H1 (cell line): Measurements from ENCODE around the gene LEMD1. TPM values are rescaled to one million over a fixed set of nuclear protein-coding genes. Genes with fewer than 3 reads are reported as not detected.

Source experiments
- SUZ12 ChIP-seq: fragments of 200-600 bp; sonication (generic); IDR thresholded peaks from 2 replicates; pipeline ENCODE4 v1.6.1; 2012; ENCODE audit warnings: mild to moderate bottlenecking, inconsistent platforms, low read length, moderate library complexity, mixed read lengths
- microRNA counts: library from miRNA; unstranded; fragments of <30 nt; microRNA quantifications from one replicate; lab custom pipeline; 2015
- microRNA-seq, 2 experiments: library from miRNA; unstranded; fragments of <30 nt; microRNA quantifications; one replicate each; pipeline versions ENCODE4 to v1.2.0, GENCODE V29; 2016 to 2020; ENCODE audit warnings: borderline microRNAs expressed in 2 of 2, borderline number of aligned reads in 2 of 2, borderline replicate concordance in 1 of 2
- polyA plus RNA-seq, 7 experiments: library from polyadenylated mRNA; depleted of rRNA in 3 of 7; stranded (reverse) in 5 of 7; unstranded in 2 of 7; fragments of >200 nt in 5 of 7; fragments of 200-250 nt in 2 of 7; gene quantifications; 1 replicate in 5 of 7; 2 replicates in 1 of 7; 4 replicates in 1 of 7; pipeline versions ENCODE4 v1.2.1 to v1.2.3, GENCODE V29; 2011 to 2013; ENCODE audit warnings: missing spikeins in 2 of 7, mixed read lengths in 2 of 7
- small RNA-seq: library from polyadenylated mRNA; stranded (forward); fragments of <200 nt; extraction: miRNeasy Mini kit (QIAGEN cat#:217004); gene quantifications from one replicate; pipeline ENCODE3, GENCODE V24; 2013; ENCODE audit not compliant: insufficient read depth
- total RNA-seq: library from RNA; stranded (reverse); fragmentation: NEBNext Ultra II Directional; extraction: Animal tissue kit (Norgen Biotek cat#: 25700); gene quantifications from 2 replicates; pipeline ENCODE4 v1.2.1, GENCODE V29; 2021
- TF ChIP-seq, protein P1 (sequence below), 3 experiments: IDR thresholded peaks; 1 replicate in 2 of 3; 2 replicates in 1 of 3; pipeline versions ENCODE4 v1.5.1 to v1.6.1; 2011; ENCODE audit warnings: low read length in 3 of 3, mild to moderate bottlenecking in 3 of 3, inconsistent platforms in 2 of 3, low read depth in 1 of 3, moderate library complexity in 1 of 3; ENCODE audit not compliant: insufficient read depth in 1 of 3; ENCODE audit errors: control extremely low read depth in 1 of 3

Gene LEMD1
- total and polyA plus RNA-seq, 2 of the 8 experiments (the other 6 are each of a cell fraction or from before 2014, with no cell fraction given): 10.0 to 10.5 TPM

DNA sequence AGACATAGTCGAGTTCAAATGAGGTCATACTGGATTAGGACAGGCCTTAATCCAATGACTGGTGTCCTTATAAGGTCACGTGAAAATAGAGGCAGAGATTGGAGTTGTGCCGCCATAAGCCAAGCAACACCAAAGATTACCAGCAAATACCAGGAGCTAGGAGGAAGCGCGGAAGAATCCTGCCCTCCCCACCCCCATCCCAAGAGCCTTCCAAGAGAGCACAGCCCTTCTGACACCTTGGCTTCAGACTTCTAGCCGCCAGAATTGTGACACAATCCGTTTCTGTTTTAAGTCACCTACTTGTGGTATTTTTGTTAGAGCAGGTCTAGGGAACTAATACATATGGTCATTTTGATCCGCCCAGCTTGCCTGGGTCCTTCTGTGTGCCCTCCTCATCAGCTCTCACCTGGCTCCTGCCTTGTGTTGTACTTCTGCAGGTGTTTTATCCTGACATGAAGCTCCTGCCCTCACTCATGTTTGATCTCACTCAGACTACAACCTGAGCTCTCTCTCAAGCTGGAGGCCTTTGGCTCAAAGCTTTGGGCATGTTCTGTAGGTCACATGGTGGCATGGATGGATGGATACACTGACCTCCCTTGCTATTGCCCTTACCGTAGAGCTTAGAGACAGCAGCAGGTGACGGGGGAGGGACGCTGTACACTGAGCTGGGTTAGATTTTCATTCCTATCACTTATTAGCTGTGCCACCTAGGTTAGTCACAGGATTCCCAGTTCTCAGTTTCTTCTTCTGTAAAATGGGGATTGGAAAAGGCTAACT lies 89.7 kb downstream of the LEMD1 start (continued):
- TF ChIP-seq SUZ12: no peak
- TF ChIP-seq, protein P1, sequence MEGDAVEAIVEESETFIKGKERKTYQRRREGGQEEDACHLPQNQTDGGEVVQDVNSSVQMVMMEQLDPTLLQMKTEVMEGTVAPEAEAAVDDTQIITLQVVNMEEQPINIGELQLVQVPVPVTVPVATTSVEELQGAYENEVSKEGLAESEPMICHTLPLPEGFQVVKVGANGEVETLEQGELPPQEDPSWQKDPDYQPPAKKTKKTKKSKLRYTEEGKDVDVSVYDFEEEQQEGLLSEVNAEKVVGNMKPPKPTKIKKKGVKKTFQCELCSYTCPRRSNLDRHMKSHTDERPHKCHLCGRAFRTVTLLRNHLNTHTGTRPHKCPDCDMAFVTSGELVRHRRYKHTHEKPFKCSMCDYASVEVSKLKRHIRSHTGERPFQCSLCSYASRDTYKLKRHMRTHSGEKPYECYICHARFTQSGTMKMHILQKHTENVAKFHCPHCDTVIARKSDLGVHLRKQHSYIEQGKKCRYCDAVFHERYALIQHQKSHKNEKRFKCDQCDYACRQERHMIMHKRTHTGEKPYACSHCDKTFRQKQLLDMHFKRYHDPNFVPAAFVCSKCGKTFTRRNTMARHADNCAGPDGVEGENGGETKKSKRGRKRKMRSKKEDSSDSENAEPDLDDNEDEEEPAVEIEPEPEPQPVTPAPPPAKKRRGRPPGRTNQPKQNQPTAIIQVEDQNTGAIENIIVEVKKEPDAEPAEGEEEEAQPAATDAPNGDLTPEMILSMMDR (IDR thresholded peaks at IDR 0.05; ENCODE audit: control extremely low read depth in 1 of 3, insufficient read depth in 1 of 3, low read depth in 1 of 3, low read length in 3 of 3): no peak

MicroRNAs encoded within 50 kb of the gene (microRNA counts, 767-probe panel; counts per million panel counts)
- 7,851 counts per million, percentile 97 among the panel's probes with 10 or more counts for microRNA hsa-miR-135b-5p (lab: Ali Mortazavi, UCI)

Small RNA genes lying within 50 kb of the gene (microRNA-seq; reads per million reads assigned to microRNA genes)
- gene MIR135B: 267 to 442 reads per million in 2 experiments

Small RNA genes lying within 50 kb of the gene (small RNA-seq; reads per million reads assigned to genes)
- 266 reads per million, percentile 98 among the genes with 10 or more reads in this experiment for gene MIR135B
- gene SNRPGP10: not detected

Other genes with a start within 250 kb of the LEMD1 start
- gene DSTYK, start 210.4 kb downstream of the LEMD1 start, total RNA-seq: 7.9 and 8.5 TPM in 2 replicates
- gene DSTYK, start 210.4 kb downstream of the LEMD1 start, polyA plus RNA-seq (2011; rRNA removed): 2.4 and 2.7 TPM in 2 replicates
- gene TMCC2, start 194.1 kb downstream of the LEMD1 start, total RNA-seq: 6.7 and 7.2 TPM in 2 replicates
- 6.8 and 9.7 TPM in 2 replicates for gene TMCC2, start 194.1 kb downstream of the LEMD1 start, polyA plus RNA-seq (2011; rRNA removed)
- gene NUAK2, start 100.3 kb downstream of the LEMD1 start, total RNA-seq: 12.7 and 12.9 TPM in 2 replicates
- 9.4 and 14.5 TPM in 2 replicates for gene NUAK2, start 100.3 kb downstream of the LEMD1 start, polyA plus RNA-seq (2011; rRNA removed)
- gene KLHDC8A, start 65.1 kb downstream of the LEMD1 start, total RNA-seq: 2.5 and 3.4 TPM in 2 replicates
- gene KLHDC8A, start 65.1 kb downstream of the LEMD1 start, polyA plus RNA-seq (2011; rRNA removed): 1.9 and 2.5 TPM in 2 replicates
- gene BLACAT1, start 34.0 kb upstream of the LEMD1 start, total RNA-seq: 3.5 and 3.8 TPM in 2 replicates
- gene BLACAT1, start 34.0 kb upstream of the LEMD1 start, polyA plus RNA-seq (2011; rRNA removed): 6.3 and 10.5 TPM in 2 replicates
- 40.9 and 44.0 TPM in 2 replicates for gene CDK18, start 82.6 kb upstream of the LEMD1 start, total RNA-seq
- 31.2 and 50.3 TPM in 2 replicates for gene CDK18, start 82.6 kb upstream of the LEMD1 start, polyA plus RNA-seq (2011; rRNA removed)
- 23.3 and 26.3 TPM in 2 replicates for gene ELK4, start 210.0 kb upstream of the LEMD1 start, total RNA-seq
- gene ELK4, start 210.0 kb upstream of the LEMD1 start, polyA plus RNA-seq (2011; rRNA removed): 2.5 and 2.9 TPM in 2 replicates